Measurements from ENCODE around the gene CCDC12.
A peak's percentile ranks its signal among the peaks of the same experiment; 100 is the strongest.
"Not testable (repeated sequence)": the region's sequence is repeated elsewhere in the genome, so short reads cannot be mapped to it uniquely, and the experiment has no call there.

The CCDC12 gene

GRCh38 chr3:46921871-46922271, 54.7 kb downstream of the CCDC12 start:
- DNase-seq = no peak

DNA sequence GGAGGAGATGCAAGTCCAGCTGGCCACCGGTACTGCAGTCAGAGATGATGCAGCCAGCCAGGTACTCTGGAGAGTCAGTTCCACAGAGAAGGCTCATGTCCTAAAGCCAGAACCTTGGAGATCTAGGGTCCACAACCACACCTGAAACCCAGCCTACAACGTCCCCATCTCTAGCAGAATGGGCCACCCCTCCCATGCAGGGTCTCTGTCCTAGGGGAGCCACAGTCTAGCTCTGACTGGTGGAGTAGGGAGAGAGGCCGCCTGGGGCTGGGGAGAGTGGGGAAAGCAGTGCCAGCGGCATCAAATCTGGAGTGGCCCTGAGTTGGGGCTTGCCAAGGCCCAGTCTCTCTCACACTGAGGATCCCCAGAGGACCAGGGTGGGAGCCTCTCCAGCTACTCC, 55.5 kb downstream of the CCDC12 start:
- no peak for DNase-seq

GRCh38 chr3:46918634-46919033, 57.9 kb downstream of the CCDC12 start:
- DNase-seq = no peak

GRCh38 chr3:46918202-46918601, 58.3 kb downstream of the CCDC12 start:
- no peak for DNase-seq

DNA sequence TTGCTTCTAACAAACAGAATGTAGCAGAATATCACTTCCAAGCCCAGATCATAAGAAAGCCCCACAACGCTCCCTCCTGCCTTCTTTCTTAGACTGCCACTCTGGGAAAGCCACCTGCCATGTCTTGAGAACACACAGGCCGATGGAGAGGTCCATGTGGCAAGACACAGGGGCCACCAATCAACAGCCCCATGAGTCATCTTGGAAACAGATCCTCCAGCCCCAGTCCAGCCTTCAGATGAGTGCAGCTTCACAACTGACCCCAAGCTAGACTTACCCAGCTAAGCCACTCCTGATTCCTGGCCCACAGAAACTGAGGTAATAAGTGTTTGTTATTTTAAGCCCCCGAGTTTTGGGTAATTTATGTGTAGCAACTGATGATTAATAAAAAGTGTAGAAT, 59.3 kb downstream of the CCDC12 start:
- DNase-seq = no peak

- no peak for DNase-seq
These were observed 59.7 kb downstream of the CCDC12 start for GRCh38 chr3:46916799-46917198.

DNA sequence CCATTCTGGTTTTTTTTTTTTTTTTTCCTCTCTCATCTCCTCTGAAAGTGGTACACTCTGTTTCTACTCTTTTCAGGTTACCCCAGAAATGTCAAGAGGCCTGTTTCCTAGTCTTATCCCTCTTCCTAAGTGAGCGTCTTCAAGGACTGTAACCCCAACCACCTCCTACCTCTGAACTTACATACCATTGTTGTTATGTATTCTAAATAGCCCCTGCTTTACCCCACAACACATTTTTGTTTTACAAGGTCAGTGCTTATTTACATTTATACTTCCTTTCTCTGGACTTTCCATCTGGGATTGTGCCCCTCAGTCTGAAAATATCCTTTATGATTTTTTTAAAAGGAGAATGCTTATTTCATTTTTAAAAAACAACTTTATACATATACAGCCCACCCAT, 60.3 kb downstream of the CCDC12 start:
- DNase-seq = no peak

- DNase-seq = peak in 1 of 2 experiments; percentile 25
These were observed 61.2 kb downstream of the CCDC12 start for GRCh38 chr3:46915297-46915822.

GRCh38 chr3:46914849-46915248, 61.7 kb downstream of the CCDC12 start:
- DNase-seq = no peak

DNA sequence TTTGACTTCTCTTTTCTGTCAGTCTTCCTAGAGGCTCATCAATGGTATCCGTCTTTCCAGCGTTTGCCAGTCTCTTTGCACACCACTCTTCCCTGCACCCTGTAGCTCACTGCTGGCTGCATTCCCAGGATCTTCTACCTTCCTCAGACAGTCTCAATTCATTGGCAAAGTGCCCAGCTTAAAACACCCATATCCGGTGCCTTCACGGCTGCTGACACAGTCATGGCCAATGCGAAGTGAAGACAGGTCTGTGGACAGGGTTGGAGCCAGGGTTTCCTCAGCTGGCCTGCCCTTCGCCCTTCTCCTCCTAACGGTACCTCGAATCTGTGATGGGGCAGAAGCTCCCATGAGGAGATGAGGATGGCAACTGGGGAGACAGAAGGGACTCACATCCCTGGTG, 62.9 kb downstream of the CCDC12 start:
- DNase-seq = no peak

- DNase-seq = no peak
These were observed 63.6 kb downstream of the CCDC12 start for GRCh38 chr3:46912986-46913385.

GRCh38 chr3:46910914-46911313, 65.6 kb downstream of the CCDC12 start:
- not testable (repeated sequence) for DNase-seq

- no peak for DNase-seq
These were observed 66.3 kb downstream of the CCDC12 start for GRCh38 chr3:46910166-46910760.

DNA sequence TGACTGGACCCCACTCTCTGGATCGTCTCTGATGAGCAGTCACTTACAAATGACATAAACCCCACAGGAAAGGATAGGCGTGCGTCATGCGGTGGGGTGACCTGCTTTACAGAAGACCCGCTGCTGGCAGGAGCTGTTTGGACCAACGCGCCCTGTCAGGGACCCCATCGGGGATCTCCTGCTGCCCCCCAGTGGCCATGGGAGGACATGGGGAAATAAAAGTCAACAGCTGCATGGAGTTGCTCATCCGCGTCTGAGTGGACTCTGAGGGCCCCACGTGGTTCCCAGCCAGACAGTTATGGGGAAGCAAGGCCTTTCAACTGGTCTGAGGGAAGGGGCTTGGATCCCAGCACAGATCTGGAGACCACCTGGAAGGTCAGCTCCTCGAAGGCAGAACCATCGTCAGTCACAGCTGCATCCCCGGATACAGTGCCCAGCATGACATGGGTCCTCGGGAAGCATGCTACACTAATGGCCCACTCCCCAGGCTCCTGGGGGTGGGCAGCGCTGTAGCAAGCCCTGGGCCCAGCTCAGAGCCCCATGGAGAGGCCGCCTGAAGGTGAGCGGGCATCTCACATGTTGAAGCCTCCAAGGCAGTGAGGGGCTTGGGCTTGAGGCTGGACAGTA, 66.9 kb downstream of the CCDC12 start:
- peak; percentile 86 to 88 for DNase-seq

DNA sequence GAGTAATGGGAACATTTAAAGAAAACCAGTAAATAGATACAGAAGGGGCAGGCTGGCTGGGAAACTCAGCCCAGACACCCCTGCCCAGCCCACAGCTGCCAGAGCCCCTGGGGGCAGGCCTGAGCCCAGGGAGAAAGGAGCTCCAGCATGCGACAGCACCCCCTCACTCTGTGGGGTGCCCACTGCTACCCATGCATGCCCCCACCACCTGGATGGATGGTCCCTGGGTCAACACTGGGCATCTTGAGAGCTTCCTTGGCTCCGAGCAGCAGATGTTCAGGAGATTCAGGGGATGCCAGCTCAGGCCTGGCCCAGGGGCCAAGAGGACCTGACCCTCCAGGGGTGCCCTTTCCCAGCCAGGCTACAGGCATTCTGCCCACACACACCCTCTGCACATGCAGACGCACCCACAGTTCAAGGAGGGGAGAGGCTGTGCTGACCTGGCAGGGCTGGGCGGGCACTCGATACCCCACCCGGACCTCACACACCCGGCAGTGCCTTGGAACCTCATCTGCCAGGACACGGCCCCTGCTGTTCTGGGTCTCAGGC, 67.5 kb downstream of the CCDC12 start:
- DNase-seq = no peak

- DNase-seq = no peak
These were observed 68.1 kb downstream of the CCDC12 start for GRCh38 chr3:46908294-46908985.

DNA sequence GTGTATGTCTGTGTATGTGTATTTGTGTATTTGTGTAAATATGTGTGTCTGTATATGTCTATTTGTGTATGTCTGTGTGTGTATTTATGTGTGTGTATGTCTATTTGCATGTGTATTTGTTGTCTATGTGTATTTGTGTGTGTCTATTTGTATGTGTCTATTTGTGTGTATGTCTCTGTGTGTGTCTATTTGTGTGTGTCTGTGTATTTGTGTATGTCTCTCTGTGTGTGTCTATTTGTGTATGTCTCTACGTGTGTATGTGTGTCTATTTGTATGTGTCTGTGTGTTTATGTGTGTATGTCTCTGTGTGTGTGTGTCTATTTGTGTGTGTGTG, 68.6 kb downstream of the CCDC12 start:
- DNase-seq = no peak

DNA sequence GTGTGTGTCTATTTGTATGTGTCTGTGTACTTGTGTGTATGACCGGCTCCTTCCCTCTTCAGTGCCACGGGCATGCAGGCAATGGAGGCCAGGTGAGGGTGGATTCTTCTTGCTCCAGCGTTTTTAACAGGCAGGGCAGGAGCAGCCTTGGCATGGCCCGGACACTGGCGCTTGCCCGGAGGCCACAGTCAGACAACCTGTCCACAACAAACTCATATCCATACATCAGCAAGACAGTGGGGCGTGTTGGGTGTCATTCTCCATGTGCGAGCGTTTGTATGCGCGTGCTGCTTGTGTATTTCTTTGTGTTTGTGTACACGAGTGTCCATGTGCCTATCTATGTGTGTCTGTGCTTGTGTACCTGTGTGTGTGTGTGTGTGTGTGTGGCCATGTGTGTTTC, 69.3 kb downstream of the CCDC12 start:
- DNase-seq = no peak

GRCh38 chr3:46906471-46907058, 70.0 kb downstream of the CCDC12 start:
- DNase-seq = no peak

DNA sequence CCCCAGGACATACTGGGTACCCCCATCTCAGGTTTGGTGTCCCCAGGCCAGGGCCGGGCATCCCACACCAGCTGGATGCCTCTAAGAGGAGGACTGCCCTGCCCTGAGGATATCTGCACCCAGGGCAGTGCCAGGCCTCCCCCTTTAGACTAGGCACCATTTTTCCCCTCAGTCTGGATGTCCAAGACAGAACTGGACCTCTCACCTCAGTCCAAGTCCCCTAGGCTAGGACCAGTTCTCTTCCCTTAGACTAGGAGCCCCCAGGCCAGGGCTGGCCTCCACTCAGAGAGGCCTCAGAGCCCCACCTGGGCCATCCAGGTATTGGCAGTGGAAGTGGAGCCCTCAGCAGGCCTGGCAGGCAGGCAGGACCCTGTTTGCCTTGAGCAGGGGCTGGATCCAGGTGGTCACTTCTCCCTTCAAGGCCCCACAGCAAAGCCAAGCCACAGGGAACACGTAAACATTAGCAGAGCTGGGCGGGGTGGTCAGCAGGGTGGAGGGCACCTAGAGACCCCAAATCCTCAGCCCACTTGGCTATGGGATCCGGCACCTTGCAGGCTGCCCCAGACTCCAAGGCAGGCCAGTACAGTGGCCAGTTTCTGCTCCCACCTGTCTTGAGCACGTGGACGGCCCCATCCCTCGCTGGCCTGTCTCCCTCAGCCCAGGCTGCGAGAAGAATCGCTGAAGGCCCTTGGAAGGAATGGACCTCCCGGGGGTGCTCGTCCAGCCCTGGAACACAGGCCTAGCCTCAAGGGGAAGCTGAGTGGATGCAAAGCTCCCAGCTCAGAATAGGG, 70.7 kb downstream of the CCDC12 start:
- DNase-seq = no peak

GRCh38 chr3:46905213-46905560, 71.4 kb downstream of the CCDC12 start:
- DNase-seq = no peak

DNA sequence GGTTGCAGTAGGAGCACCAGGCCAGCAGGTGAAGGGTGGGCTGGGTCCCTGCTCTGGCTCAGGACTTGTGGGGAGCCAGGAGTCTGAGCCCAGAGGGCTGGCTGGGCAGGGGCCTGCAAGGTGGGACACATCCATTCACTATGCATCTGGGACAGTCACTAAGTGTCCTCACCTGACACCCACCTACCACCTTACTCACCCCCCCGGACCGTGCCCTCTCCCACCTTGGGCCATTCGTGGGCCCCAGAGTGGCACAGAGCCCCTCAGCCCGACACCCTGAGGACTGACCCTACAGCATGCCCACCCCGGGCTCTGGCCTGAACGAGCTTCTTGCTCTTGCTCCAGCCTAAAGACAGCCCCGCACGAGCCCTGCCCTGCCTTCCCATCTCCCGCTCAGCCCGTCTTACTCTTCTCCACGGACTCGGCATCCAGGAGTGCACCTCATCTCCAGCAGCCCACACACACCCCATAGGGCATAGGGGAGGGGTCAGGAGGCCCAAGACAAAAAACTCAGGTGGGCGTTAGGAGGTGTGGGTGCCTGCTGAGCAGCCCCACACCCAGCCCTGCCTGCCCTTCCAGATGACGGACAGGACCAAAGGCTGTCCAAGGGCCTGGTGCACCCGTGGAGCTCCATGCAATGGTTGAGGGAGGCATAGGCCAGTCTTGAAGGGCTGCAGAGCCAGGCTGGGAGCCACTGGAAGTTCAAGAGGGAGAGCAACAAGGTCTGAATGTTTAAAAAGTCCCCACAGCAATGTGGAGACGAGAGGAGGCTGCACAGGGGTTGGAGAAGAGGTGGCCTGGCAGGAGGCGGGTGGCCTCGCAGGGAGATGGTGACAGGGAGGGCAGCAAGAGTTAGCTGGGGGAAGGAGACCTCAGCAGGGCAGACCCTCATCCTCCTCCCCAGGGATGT, 72.0 kb downstream of the CCDC12 start:
- no peak for DNase-seq
